Kidney (tissue), 14 donors: Measurements from ENCODE around the gene RPS6KB2. TPM values are rescaled to one million over a fixed set of nuclear protein-coding genes. Genes with fewer than 3 reads are reported as not detected.

Source experiments
- DNase-seq, 5 donors: peaks; one replicate each; pipeline ENCODE4 v3.0.0-alpha.2; 2013 to 2020
- FAIRE-seq: peaks from 2 replicates; lab custom pipeline; 2012; peaks lifted over from hg19 to GRCh38; lab: Jason Lieb, UNC
- H3K27ac ChIP-seq, 2 donors: one replicate each; pipeline ENCODE4 v1.7.0; 2013; ENCODE audit warnings: low read depth in 2 of 2, low read length in 2 of 2, inconsistent platforms in 1 of 2
- H3K27me3 ChIP-seq: one replicate; pipeline ENCODE4 v1.7.1; 2013; ENCODE audit warnings: low read length, inconsistent platforms; ENCODE audit not compliant: control insufficient read depth, insufficient read depth
- H3K36me3 ChIP-seq, 3 donors: one replicate each; pipeline versions ENCODE4 v1.7.0 to v1.7.1; 2013; ENCODE audit warnings: low read length in 3 of 3, control low read depth in 1 of 3, inconsistent platforms in 1 of 3; ENCODE audit not compliant: insufficient read depth in 3 of 3, control insufficient read depth in 2 of 3
- H3K4me1 ChIP-seq, 3 donors: one replicate each; pipeline versions ENCODE4 v1.7.0 to v1.7.1; 2013; ENCODE audit warnings: low read length in 3 of 3, inconsistent platforms in 1 of 3, low read depth in 1 of 3; ENCODE audit not compliant: control insufficient read depth in 2 of 3, insufficient read depth in 2 of 3
- H3K4me3 ChIP-seq, 3 donors: one replicate each; pipeline versions ENCODE4 v1.7.0 to v1.8.1; 2013; ENCODE audit warnings: low read length in 3 of 3, control low read depth in 1 of 3, inconsistent platforms in 1 of 3
- H3K9ac ChIP-seq, 3 donors: one replicate each; pipeline versions ENCODE4 v1.7.0 to v1.7.1; 2013; ENCODE audit warnings: low read length in 3 of 3, control low read depth in 1 of 3, inconsistent platforms in 1 of 3
- H3K9me3 ChIP-seq, 3 donors: one replicate each; pipeline versions ENCODE4 v1.7.0 to v1.7.1; 2013; ENCODE audit warnings: low read length in 3 of 3, control low read depth in 1 of 3, inconsistent platforms in 1 of 3; ENCODE audit not compliant: control insufficient read depth in 2 of 3, insufficient read depth in 1 of 3
- CTCF ChIP-seq: IDR thresholded peaks from 3 replicates; pipeline ENCODE4 v1.5.1; 2012; ENCODE audit warnings: mild to moderate bottlenecking, moderate library complexity, borderline replicate concordance; ENCODE audit not compliant: insufficient read depth; ENCODE audit errors: extremely low read depth
- intact Hi-C: fragments of 100-400 bp; cut with DNase I; formaldehyde crosslinking; loops from one replicate; pipeline ENCODE4 v1.11.1; 2022
- polyA plus RNA-seq: library from polyadenylated mRNA; stranded (reverse); fragments of 350-450 nt; fragmentation: Illumina TruSeq; extraction: RNeasy Lipid Tissue Mini Kit (QIAGEN cat#74804); gene quantifications from one replicate; pipeline ENCODE4 v1.2.3, GENCODE V29; 2014; ENCODE audit warnings: low read depth, low replicate concordance; ENCODE audit not compliant: insufficient read depth
- total RNA-seq: library from RNA; stranded (reverse); fragmentation: NEBNext Ultra II Directional; extraction: Animal tissue kit (Norgen Biotek cat#: 25700); gene quantifications from one replicate; pipeline ENCODE4 v1.2.1, GENCODE V29; 2021
- donor health status: control.
- donor health status: control.
- donor health status: control.
- donor health status: control.
- donor health status: control.
- donor health status: DM: yes; HTN: yes; CAD: no.
- donor health status: Normal renal cell carcinoma (clear cell type).

RPS6KB2 gene
- total and polyA plus RNA-seq, 2 donors from 2014 or later = 41.3 to 45.4 TPM

DNA sequence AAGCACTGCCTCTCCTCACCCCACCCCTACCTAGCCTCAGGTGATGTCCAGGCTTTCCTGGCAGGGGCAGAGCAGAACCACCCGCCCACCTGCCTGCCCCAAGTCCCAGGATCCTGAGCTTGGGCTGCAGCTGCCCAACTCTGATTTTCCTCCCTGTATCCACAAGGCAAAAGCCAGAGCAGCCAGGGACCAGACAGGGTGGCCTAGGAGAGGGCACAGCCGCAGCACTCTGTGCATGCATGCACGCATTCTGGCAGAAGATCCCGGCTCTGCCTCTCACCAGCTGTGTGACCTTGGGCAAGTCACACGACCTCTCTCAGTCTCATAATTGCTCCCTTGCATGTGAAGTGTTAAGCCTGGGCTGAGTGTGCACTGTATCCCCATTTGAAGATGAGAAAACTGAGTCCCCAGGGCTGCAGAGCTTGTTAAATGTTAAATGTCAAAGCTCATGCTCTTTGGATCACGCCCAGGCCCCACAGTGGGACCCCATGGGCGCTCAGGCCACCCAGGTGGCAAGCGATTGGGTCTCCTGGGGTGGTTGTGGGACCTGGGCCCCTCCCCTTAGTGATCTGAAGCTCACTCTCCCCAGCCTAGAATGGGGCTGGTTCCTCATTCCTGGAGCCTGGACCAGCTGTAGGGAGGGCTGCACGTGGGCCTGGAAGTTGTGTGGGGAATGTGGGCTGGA is 15.7 kb upstream of the RPS6KB2 start:
- no peak for TF ChIP-seq CTCF
- Histone ChIP-seq H3K4me1 (peaks cover 0 to 11% (median 0%) of the 10 kb centered on the region in 3 donors), H3K9ac (no peak overlapping the region), H3K9me3 (no peaks in the 10 kb centered on the region), H3K4me3 (no peak overlapping the region), H3K27ac (no peak overlapping the region), H3K36me3 (no peaks in the 10 kb centered on the region), H3K27me3 (no peaks in the 10 kb centered on the region)
- no peak for FAIRE-seq
- no peak for DNase-seq
- intact Hi-C loops = no loop called here

DNA sequence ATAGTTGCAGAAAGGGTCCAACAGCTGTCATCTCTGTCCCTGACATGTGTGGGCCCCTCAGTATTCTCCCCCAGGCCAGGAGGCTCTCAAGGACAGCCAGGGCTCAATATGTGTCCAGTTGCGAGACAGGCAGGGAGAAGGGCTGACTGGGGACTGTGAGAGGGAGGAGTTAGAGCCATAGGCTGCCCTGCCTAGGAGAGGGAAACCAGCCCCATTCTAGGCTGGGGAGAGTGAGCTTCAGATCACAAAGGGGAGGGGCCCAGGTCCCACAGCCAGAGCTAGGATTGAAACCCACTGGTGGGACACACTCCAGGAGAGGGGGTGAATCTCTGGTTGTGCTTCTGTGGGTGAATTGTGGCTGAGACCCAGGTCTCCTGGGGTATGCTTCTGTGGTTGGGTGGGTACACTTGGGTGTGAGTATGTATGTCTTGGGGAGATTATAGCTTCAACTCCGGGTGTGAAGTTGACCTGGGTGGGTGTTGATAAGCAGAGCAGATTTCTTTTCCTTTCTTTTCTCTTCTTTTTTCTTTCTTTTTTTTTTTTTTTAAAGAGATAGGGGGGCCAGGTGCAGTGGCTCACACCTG is 14.9 kb upstream of the RPS6KB2 start:
- no peaks in the 10 kb centered on the region for H3K27me3 ChIP-seq
- FAIRE-seq (no peak), DNase-seq (no peak)
- peaks cover 0 to 11% (median 0%) of the 10 kb centered on the region in 3 donors for H3K4me1 ChIP-seq
- no peak overlapping the region for H3K27ac ChIP-seq
- TF ChIP-seq CTCF = no peak
- no peak overlapping the region for H3K4me3 ChIP-seq
- H3K9me3 ChIP-seq = no peaks in the 10 kb centered on the region
- intact Hi-C loops = no loop called here
- no peaks in the 10 kb centered on the region for H3K36me3 ChIP-seq
- no peak overlapping the region for H3K9ac ChIP-seq

DNA sequence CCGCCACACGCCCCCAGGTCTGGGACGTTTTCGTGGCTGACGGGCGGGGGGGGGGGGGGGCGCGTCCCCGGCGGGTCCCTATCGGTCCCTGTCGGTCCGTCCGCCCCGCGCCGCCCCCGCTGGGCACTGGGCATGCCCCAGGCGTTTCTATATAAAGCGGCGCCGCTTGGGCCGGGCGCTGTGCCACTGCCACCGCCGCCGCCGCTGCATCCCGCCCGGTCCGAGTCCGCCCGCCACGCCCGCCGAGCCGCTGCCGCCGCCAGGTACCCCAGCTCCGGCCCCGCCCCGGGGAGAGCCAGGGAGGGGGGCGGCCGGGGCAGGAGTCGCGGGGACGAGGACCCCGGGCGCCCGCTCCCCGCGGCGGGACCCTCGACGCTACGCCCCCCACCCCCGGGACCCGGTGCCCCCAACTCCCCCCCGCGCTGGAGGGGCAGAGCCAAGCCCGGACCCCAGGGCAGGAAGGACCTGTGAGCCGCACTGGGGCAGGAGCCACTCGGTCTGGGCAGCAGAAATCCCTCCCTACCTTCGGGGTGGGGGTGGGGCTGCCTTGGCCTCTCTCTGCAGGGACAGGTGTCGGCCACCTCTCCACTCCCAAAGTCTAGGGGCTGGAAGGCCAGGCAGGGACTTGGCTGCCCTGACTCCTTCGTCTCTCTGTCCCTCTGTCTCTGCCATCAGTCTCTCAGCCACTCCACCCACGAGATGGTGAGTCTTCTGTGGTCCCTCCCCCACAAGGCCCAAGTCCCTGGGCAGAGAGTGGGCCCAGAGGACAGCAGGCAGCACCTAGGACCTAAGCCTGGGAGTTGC is 12.6 kb upstream of the RPS6KB2 start, which contains the start of gene CARNS1:
Gene CARNS1, plus strand, starts transcription at position 178 of the 804 bp plus-strand sequence. Its CDS starts 522 bp downstream, at position 700.
- no peak within 1 kb of the TSS for H3K9ac ChIP-seq
- no peak within 1 kb of the TSS for H3K27ac ChIP-seq
- DNase-seq = no peak
- no peaks in the 10 kb centered on the region for H3K27me3 ChIP-seq
- no peaks in the 10 kb centered on the region for H3K36me3 ChIP-seq
- no peak for TF ChIP-seq CTCF
- no peak for FAIRE-seq
- peaks cover 0 to 26% (median 11%) of the 10 kb centered on the region in 3 donors for H3K4me1 ChIP-seq
- no peak within 1 kb of the TSS for H3K4me3 ChIP-seq
- intact Hi-C loops = no loop called here
- H3K9me3 ChIP-seq = no peaks in the 10 kb centered on the region
